ENCODE measurements around the gene MCOLN1. TPM values are rescaled to one million over a fixed set of nuclear protein-coding genes. Genes with fewer than 3 reads are reported as not detected.

MCOLN1 gene
- total RNA-seq, 1 experiment from 2014 or later = 15.7 TPM

GRCh38 chr19:7488736-7489353 lies 33.6 kb upstream of the MCOLN1 start, which contains the start of gene PEX11G:
Gene PEX11G (minus strand): TSS chr19:7489035. CDS start chr19:7489010, 25 bp downstream.
- H3K4me1 Mint-ChIP-seq = peaks cover 8 to 13% of the 10 kb centered on the region in 2 experiments
- H3K9me3 Mint-ChIP-seq = no peaks in the 10 kb centered on the region
- Histone ChIP-seq H2BK5ac (ENCODE audit: insufficient read length, low read length) (peak within 1 kb of the TSS; percentile 46), H2AK5ac (ENCODE audit: insufficient read length, low read length) (no peak within 1 kb of the TSS), H3K9ac (ENCODE audit: extremely low read depth, insufficient read length, low read length) (peak within 1 kb of the TSS; percentile 85), H3K14ac (ENCODE audit: insufficient read depth, low read length) (peak within 1 kb of the TSS; percentile 94), H3K4me1 (ENCODE audit: insufficient read depth, low read length) (peaks cover 5% of the 10 kb centered on the region; the same call in 1 of the 2 replicates), H4K91ac (ENCODE audit: insufficient read length, low read depth, low read length) (no peak within 1 kb of the TSS), H4K20me1 (ENCODE audit: control insufficient read depth, insufficient read depth, insufficient read length) (no peaks in the 10 kb centered on the region), H3K4ac (ENCODE audit: low read depth, low read length) (no peak within 1 kb of the TSS; the same call in 1 of the 2 replicates), H3K79me1 (ENCODE audit: insufficient read depth, low read depth, low read length, poor library complexity, severe bottlenecking) (no peaks in the 10 kb centered on the region), H3K56ac (ENCODE audit: insufficient read length, low read depth, low read length) (no peak within 1 kb of the TSS), H4K8ac (replicated peaks; ENCODE audit: insufficient read length, low read depth, low read length) (no peak within 1 kb of the TSS), H3K9me3 (ENCODE audit: control insufficient read depth, low read depth, low read length) (no peaks in the 10 kb centered on the region), H3K27ac (ENCODE audit: insufficient read length, low read depth, low read length) (peak within 1 kb of the TSS; percentile 72), H3T11ph (ENCODE audit: low read length) (peak within 1 kb of the TSS; percentile 41), H2AFZ (ENCODE audit: low read length) (peak within 1 kb of the TSS; percentile 84), H3K79me2 (ENCODE audit: insufficient read depth, low read length) (no peaks in the 10 kb centered on the region), H3K23me2 (ENCODE audit: insufficient read length, low read depth, low read length, poor library complexity, severe bottlenecking) (peaks cover 3% of the 10 kb centered on the region), H3K27me3 (ENCODE audit: insufficient read depth, low read length) (no peaks in the 10 kb centered on the region), H2BK12ac (ENCODE audit: insufficient read length, low read depth, low read length) (peak within 1 kb of the TSS; percentile 57), H2BK120ac (ENCODE audit: low read depth, low read length, poor library complexity, severe bottlenecking) (peak within 1 kb of the TSS; percentile 69), H2BK15ac (ENCODE audit: low read depth, low read length) (no peak within 1 kb of the TSS), H3K23ac (ENCODE audit: insufficient read length, low read depth, low read length) (peak within 1 kb of the TSS; percentile 62), H4K5ac (ENCODE audit: insufficient read length, low read depth, low read length) (peak within 1 kb of the TSS; percentile 92), H3K4me2 (ENCODE audit: insufficient read depth, insufficient read length, low read length) (peak within 1 kb of the TSS; percentile 63), H2BK20ac (ENCODE audit: low read depth, low read length, poor library complexity, severe bottlenecking) (peak within 1 kb of the TSS; percentile 97), H3K18ac (ENCODE audit: insufficient read length, low read depth, low read length) (peak within 1 kb of the TSS; percentile 94)
- TF ChIP-seq CTCF (conservative IDR thresholded peaks at IDR 0.05) = no peak
- peak; percentile 94 for DNase-seq
- H3K27me3 Mint-ChIP-seq (ENCODE audit: low read depth) = peaks cover 3% of the 10 kb centered on the region; the same call in 1 of the 2 replicates
- WGBS (ENCODE audit: extremely low coverage, insufficient read length, low lambda C conversion rate) = no CpG with 5 or more reads among the region's 49 CpGs
- H3K4me3 Mint-ChIP-seq = peak within 1 kb of the TSS; percentile 67 to 75
- peak within 1 kb of the TSS; percentile 66 to 98 (median 97); a peak in 6 of 7 replicates for H3K27ac Mint-ChIP-seq
- no peaks in the 10 kb centered on the region for H3K36me3 Mint-ChIP-seq (ENCODE audit: insufficient read depth in 1 of 3, low read depth in 3 of 3)

Data from H9 (cell line).